SK-N-SH (cell line): ENCODE results near the gene MTPN. TPM values are rescaled to one million over a fixed set of nuclear protein-coding genes. Genes with fewer than 3 reads are reported as not detected.

Experiments
- CTCF ChIA-PET: fragments of 300-600, 350-600 bp; formaldehyde crosslinking; extraction: SDS; loops from one replicate; lab custom pipeline; 2021; lab: Yijun Ruan, JAX
- POLR2A ChIA-PET: fragments of 350-600 bp; sonication (Branson Sonifier 250); formaldehyde crosslinking; extraction: SDS; loops from one replicate; lab custom pipeline; 2020; ENCODE audit warnings: antibody characterized with exemption, inconsistent platforms; lab: Yijun Ruan, JAX
- DNase-seq: peaks from one replicate; pipeline ENCODE4 v3.0.0; 2012
- H2AFZ ChIP-seq: fragments of 200-600 bp; sonication (generic); 2 replicates; pipeline ENCODE4 v1.8.1; 2016; ENCODE audit warnings: antibody characterized with exemption, mild to moderate bottlenecking, low read depth
- H3F3A ChIP-seq: fragments of 200-600 bp; sonication (generic); replicated peaks from 2 replicates; pipeline ENCODE3; 2016; ENCODE audit warnings: antibody characterized with exemption, mild to moderate bottlenecking; ENCODE audit not compliant: insufficient read depth
- H3K27ac ChIP-seq, 2 experiments: fragments of 200-500 bp in 1 of 2; fragments of 200-600 bp in 1 of 2; sonication (Bioruptor generic) in 1 of 2; sonication (generic), shearing (Covaris generic) in 1 of 2; 2 replicates each; pipeline versions ENCODE4 v1.5.1 to v1.6.1; 2014 to 2016; ENCODE audit warnings: low read depth in 2 of 2, inconsistent platforms in 1 of 2, low read length in 1 of 2, mild to moderate bottlenecking in 1 of 2, mixed read lengths in 1 of 2
- H3K27me3 ChIP-seq: fragments of 200-600 bp; sonication (generic), shearing (Covaris generic); 2 replicates; pipeline ENCODE4 v1.6.1; 2016; ENCODE audit warnings: mixed run types; ENCODE audit not compliant: insufficient read depth
- H3K36me3 ChIP-seq, 2 experiments: fragments of 200-500 bp in 1 of 2; fragments of 200-600 bp in 1 of 2; sonication (Bioruptor generic) in 1 of 2; sonication (generic) in 1 of 2; replicated peaks in 1 of 2; 2 replicates each; pipeline versions ENCODE3 to v1.5.1; 2014 to 2016; ENCODE audit warnings: low read length in 1 of 2, mild to moderate bottlenecking in 1 of 2; ENCODE audit not compliant: insufficient read depth in 2 of 2, control insufficient read depth in 1 of 2
- H3K4me1 ChIP-seq, 2 experiments: fragments of 200-500 bp in 1 of 2; fragments of 200-600 bp in 1 of 2; sonication (Bioruptor generic) in 1 of 2; sonication (generic), shearing (Covaris generic) in 1 of 2; 2 replicates each; pipeline versions ENCODE4 v1.5.1 to v1.6.1; 2014 to 2016; ENCODE audit warnings: low read depth in 1 of 2, low read length in 1 of 2, mixed run types in 1 of 2; ENCODE audit not compliant: insufficient read depth in 2 of 2, control insufficient read depth in 1 of 2
- H3K4me2 ChIP-seq: fragments of 200-600 bp; sonication (generic), shearing (Covaris generic); 2 replicates; pipeline ENCODE4 v1.6.1; 2017; ENCODE audit warnings: mixed run types
- H3K4me3 ChIP-seq, 2 experiments: fragments of 200-500 bp in 1 of 2; fragments of 200-600 bp in 1 of 2; sonication (Bioruptor generic) in 1 of 2; sonication (generic), shearing (Covaris generic) in 1 of 2; 2 replicates each; pipeline versions ENCODE4 v1.5.1 to v1.8.1; 2014 to 2016; ENCODE audit warnings: low read depth in 2 of 2, inconsistent platforms in 1 of 2, low read length in 1 of 2, mild to moderate bottlenecking in 1 of 2, mixed read lengths in 1 of 2, moderate library complexity in 1 of 2
- H3K79me2 ChIP-seq: fragments of 200-600 bp; sonication (generic); 2 replicates; pipeline ENCODE4 v1.8.1; 2017; ENCODE audit warnings: mild to moderate bottlenecking; ENCODE audit not compliant: insufficient read depth
- H3K9ac ChIP-seq: fragments of 200-600 bp; sonication (generic); 2 replicates; pipeline ENCODE4 v1.6.1; 2017; ENCODE audit warnings: mixed run types
- H3K9me2 ChIP-seq: fragments of 200-600 bp; sonication (generic); 2 replicates; pipeline ENCODE4 v1.6.1; 2017; ENCODE audit warnings: mixed run types
- H3K9me3 ChIP-seq: fragments of 200-600 bp; sonication (generic); 2 replicates; pipeline ENCODE4 v1.6.1; 2017; ENCODE audit warnings: mixed run types, mild to moderate bottlenecking, moderate library complexity
- H4K20me1 ChIP-seq: fragments of 200-600 bp; sonication (generic); 2 replicates; pipeline ENCODE4 v1.6.1; 2017; ENCODE audit warnings: mild to moderate bottlenecking, mixed run types; ENCODE audit not compliant: insufficient read depth
- CHD2 ChIP-seq: fragments of 150-350 bp; IDR thresholded peaks from 2 replicates; pipeline ENCODE4 v1.6.1; 2018; ENCODE audit warnings: low read length; ENCODE audit not compliant: partially characterized antibody
- EP300 ChIP-seq, 2 experiments: IDR thresholded peaks; 2 replicates each; pipeline versions ENCODE4 v1.4.0 to v1.6.1; 2012; ENCODE audit warnings: borderline replicate concordance in 1 of 2, low read depth in 1 of 2, low read length in 1 of 2
- FOSL2 ChIP-seq: IDR thresholded peaks from 2 replicates; pipeline ENCODE4 v1.4.0; 2012; ENCODE audit warnings: low read depth, mild to moderate bottlenecking, moderate library complexity, borderline replicate concordance
- GABPA ChIP-seq: IDR thresholded peaks from 2 replicates; pipeline ENCODE4 v1.4.0; 2012; ENCODE audit warnings: low read depth, mild to moderate bottlenecking
- IRF3 ChIP-seq: fragments of 150-350 bp; IDR thresholded peaks from 2 replicates; pipeline ENCODE4 v1.6.1; 2016; ENCODE audit warnings: mild to moderate bottlenecking, low read depth, low read length
- JUND ChIP-seq: IDR thresholded peaks from 2 replicates; pipeline ENCODE4 v1.4.0; 2012
- MEF2A ChIP-seq: IDR thresholded peaks from 2 replicates; pipeline ENCODE4 v1.4.0; 2012; ENCODE audit warnings: low read depth, borderline replicate concordance
- NFIC ChIP-seq: IDR thresholded peaks from 2 replicates; pipeline ENCODE4 v1.4.0; 2012; ENCODE audit warnings: borderline replicate concordance
- NRF1 ChIP-seq: IDR thresholded peaks from 2 replicates; pipeline ENCODE4 v1.6.1; 2012; ENCODE audit warnings: low read depth, mild to moderate bottlenecking, low read length
- POLR2AphosphoS5 ChIP-seq: IDR thresholded peaks from 2 replicates; pipeline ENCODE4 v1.6.1; 2012; ENCODE audit warnings: low read depth, low read length
- RXRA ChIP-seq: IDR thresholded peaks from 2 replicates; pipeline ENCODE4 v1.4.0; 2012; ENCODE audit warnings: low read depth, mild to moderate bottlenecking, borderline replicate concordance
- SIN3A ChIP-seq: IDR thresholded peaks from 2 replicates; pipeline ENCODE4 v1.6.1; 2012; ENCODE audit warnings: low read depth, mild to moderate bottlenecking, low read length, moderate library complexity, borderline replicate concordance
- SMC3 ChIP-seq: IDR thresholded peaks from 2 replicates; pipeline ENCODE4 v1.6.1; 2012; ENCODE audit warnings: low read depth, low read length, improper control_type of control experiment
- TAF1 ChIP-seq: IDR thresholded peaks from 2 replicates; pipeline ENCODE4 v1.6.1; 2012; ENCODE audit warnings: low read depth, mild to moderate bottlenecking, low read length, moderate library complexity, borderline replicate concordance
- TCF12 ChIP-seq: IDR thresholded peaks from 2 replicates; pipeline ENCODE4 v1.4.0; 2012
- USF2 ChIP-seq: fragments of 150-350 bp; IDR thresholded peaks from 2 replicates; pipeline ENCODE4 v1.6.1; 2017; ENCODE audit warnings: antibody characterized with exemption, low read length, low read depth, borderline replicate concordance
- ZBTB33 ChIP-seq: IDR thresholded peaks from 2 replicates; pipeline ENCODE4 v1.4.0; 2012; ENCODE audit warnings: low read depth, borderline replicate concordance
- WGBS: methylation state at CpG from one replicate; pipeline ENCODE4 v1.1.6; 2017; ENCODE audit warnings: low lambda C conversion rate; 5-methylcytosine and 5-hydroxymethylcytosine counted together
- polyA plus RNA-seq, 3 experiments: library from polyadenylated mRNA; depleted of rRNA; stranded (reverse); fragments of >200 nt; gene quantifications; 2 replicates each; pipeline ENCODE4 v1.2.3, GENCODE V29; 2012

MTPN gene
- polyA plus RNA-seq, 1 of the 3 experiments (the other 2 are of a cell fraction), result 135 TPM

GRCh38 chr7:135944753-135945152 lies 32.4 kb downstream of the MTPN start:
- ChIA-PET CTCF (interaction anchor here (0.8 kb wide), 1 partner anchor 1508 kb away, joined by 3 read pairs; no protein-coding TSS in a partner anchor), POLR2A (no interaction called here)
- no peak overlapping the region for H3K27ac ChIP-seq
- no peak overlapping the region for H3K4me2 ChIP-seq
- peaks cover 3% of the 10 kb centered on the region for H3F3A ChIP-seq
- H3K4me3 ChIP-seq, result no peak overlapping the region
- no peak overlapping the region for H3K9ac ChIP-seq
- H3K9me2 ChIP-seq, result no peaks in the 10 kb centered on the region
- 99% methylated on average over 2 of the region's 2 CpGs for WGBS
- no peak for DNase-seq
- H3K79me2 ChIP-seq, result peaks cover 96% of the 10 kb centered on the region
- peaks cover 67 to 78% of the 10 kb centered on the region in 2 experiments for H3K36me3 ChIP-seq
- no peak overlapping the region for H2AFZ ChIP-seq
- H3K9me3 ChIP-seq, result no peaks in the 10 kb centered on the region
- peaks cover 0 to 7% of the 10 kb centered on the region in 2 experiments; a peak in 2 of 4 replicates for H3K4me1 ChIP-seq
- H3K27me3 ChIP-seq, result no peaks in the 10 kb centered on the region
- TF ChIP-seq EP300 (IDR thresholded peaks at IDR 0.05; ENCODE audit: borderline replicate concordance in 1 of 2, low read depth in 1 of 2, low read length in 1 of 2) (no peak), GABPA (no peak), NRF1 (no peak), TCF12 (no peak), CHD2 (no peak), TAF1 (no peak), FOSL2 (no peak), SMC3 (no peak), POLR2AphosphoS5 (no peak), MEF2A (no peak), NFIC (no peak), USF2 (no peak), JUND (no peak), SIN3A (no peak), RXRA (no peak), ZBTB33 (no peak), IRF3 (no peak)
- TF ChIP-seq, all 33 proteins: peak for 0
- H4K20me1 ChIP-seq, result peaks cover 38% of the 10 kb centered on the region
